Stimulated activated CD8-positive, alpha-beta memory T cell treated with anti-CD3 and anti-CD28 coated beads, Interleukin-7, amount 100 ng/mL, for 4 hours (primary cell): ENCODE data around the gene BUB1B.

Experiments used
- DNase-seq, 2 donors: peaks; one replicate each; pipeline ENCODE4 v3.0.0-alpha.2; 2020; ENCODE audit warnings: low read depth in 2 of 2

Gene BUB1B

GRCh38 chr15:40239693-40240618, 79.1 kb downstream of the BUB1B start:
- no peak for DNase-seq

GRCh38 chr15:40240619-40241221, 79.9 kb downstream of the BUB1B start:
- no peak for DNase-seq

- DNase-seq: no peak
These were observed 80.7 kb downstream of the BUB1B start for GRCh38 chr15:40241269-40242212.

- DNase-seq: no peak
These were observed 81.3 kb downstream of the BUB1B start for GRCh38 chr15:40242213-40242599.

- no peak for DNase-seq
These were observed 81.7 kb downstream of the BUB1B start for GRCh38 chr15:40242601-40243000.

GRCh38 chr15:40243126-40243810, 82.4 kb downstream of the BUB1B start:
- no peak for DNase-seq

- no peak for DNase-seq
These were observed 84.2 kb downstream of the BUB1B start for GRCh38 chr15:40244961-40245523.

GRCh38 chr15:40245666-40246450, 85.0 kb downstream of the BUB1B start:
- no peak for DNase-seq

GRCh38 chr15:40246496-40247280, 85.8 kb downstream of the BUB1B start:
- no peak for DNase-seq

- DNase-seq: no peak
These were observed 86.6 kb downstream of the BUB1B start for GRCh38 chr15:40247406-40247971.

GRCh38 chr15:40248006-40248783, 87.3 kb downstream of the BUB1B start:
- no peak for DNase-seq

GRCh38 chr15:40249477-40250303, 88.8 kb downstream of the BUB1B start:
- DNase-seq: no peak

GRCh38 chr15:40250304-40250656, 89.4 kb downstream of the BUB1B start:
- DNase-seq: no peak

- no peak for DNase-seq
These were observed 90.1 kb downstream of the BUB1B start for GRCh38 chr15:40250771-40251483.

GRCh38 chr15:40251486-40252140, 90.7 kb downstream of the BUB1B start:
- DNase-seq: no peak

- no peak for DNase-seq
These were observed 91.2 kb downstream of the BUB1B start for GRCh38 chr15:40252141-40252437.
